NCI-H510A treated with DMSO at 0.1 percent for 48 hours (cell line): ENCODE measurements around the gene SRGAP1.

Experiments
- DNase-seq: peaks from one replicate; lab custom pipeline; 2025; lab: John Stamatoyannopoulos, UW

The SRGAP1 gene

DNA sequence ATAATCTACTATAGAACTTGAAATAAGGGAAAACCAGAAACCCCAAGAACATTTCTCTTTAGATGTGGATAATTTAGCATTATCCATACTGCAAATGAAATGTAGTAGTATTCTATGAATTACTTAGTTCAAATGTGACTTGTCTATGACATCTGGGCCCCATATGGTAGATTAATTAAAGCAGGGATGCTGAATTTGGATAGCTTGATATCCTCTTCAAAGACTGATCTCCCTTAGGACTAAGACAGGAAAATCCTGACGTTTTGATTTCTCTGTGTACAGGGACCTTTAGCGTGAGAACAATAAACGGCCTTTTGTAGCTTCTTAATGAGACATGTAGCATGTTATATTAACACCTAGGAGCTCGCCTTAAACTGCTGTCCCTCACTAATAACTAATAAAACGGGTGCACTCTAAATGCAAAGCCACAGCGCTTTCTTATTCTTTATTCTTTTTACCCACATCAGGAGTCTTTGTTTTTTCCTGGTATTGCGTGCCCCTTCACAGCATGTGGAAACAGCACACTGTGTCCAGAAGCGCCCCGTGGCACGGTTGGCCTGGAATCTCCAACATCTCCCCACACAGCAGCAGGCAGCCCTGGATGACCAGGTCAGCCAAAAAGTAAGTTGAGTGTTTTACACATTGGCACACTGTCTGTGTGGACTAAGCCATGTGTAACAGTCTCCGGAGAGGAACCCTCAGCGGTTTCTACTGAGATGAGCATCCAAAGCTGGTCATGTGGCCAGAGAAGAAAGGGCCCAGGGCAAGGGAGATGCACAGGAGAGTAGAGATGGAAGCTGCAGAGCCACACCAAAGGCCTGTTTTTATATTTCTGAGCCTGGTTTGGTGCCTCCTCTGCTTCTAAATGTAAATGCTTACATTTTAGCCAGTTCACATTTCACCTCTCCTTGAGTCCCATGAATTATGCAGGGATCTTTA lies 93.1 kb downstream of the SRGAP1 start:
- no peak for DNase-seq

GRCh38 chr12:63940310-63941005 lies 96.0 kb downstream of the SRGAP1 start:
- no peak for DNase-seq

GRCh38 chr12:63941166-63941800 lies 96.8 kb downstream of the SRGAP1 start:
- no peak for DNase-seq

DNA sequence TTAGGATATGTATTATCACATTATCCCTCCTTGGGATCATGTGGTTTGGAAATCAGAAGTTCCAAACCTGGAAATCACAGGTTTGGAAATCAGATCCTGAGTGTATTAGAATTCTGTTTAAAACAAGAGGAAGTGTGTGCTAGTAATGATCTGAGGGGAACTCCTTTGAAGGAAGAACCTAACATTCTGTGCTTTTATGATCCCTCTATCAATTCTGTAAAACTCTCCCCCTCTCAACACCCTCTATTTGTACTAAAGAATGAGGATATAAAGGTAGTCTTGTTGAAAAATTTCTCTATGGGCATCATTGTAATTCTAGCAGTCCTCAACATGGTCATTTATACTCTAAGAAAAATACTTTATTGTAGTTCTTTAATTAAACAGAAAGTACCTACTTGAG lies 97.4 kb downstream of the SRGAP1 start:
- DNase-seq, result no peak

- DNase-seq, result no peak
These were observed 98.2 kb downstream of the SRGAP1 start for GRCh38 chr12:63942464-63943241.

DNA sequence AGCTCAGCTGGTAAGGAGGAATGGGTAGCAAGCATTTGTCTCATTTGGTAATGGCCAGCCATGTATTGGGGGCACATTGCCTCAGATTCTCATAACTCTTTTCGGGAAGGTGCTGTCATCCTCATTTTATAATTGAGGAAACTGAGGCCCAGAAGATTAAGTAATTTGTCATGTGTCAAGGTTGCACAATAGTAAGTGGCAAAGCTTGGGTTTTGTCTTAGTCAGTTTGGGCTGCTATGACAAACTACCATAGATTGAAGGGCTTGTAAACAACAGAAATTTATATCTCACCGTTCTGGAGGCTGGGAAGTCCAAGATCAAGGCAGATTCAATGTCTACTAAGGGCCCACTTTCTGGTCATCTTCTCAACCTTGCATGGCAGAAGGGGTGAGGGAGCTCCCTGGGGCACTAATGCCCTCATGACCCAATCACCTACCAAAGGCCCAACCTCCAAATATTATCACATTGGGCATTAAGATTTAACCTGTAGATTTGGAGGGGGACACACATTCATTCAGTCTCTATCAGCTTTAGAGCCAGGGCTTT lies 99.6 kb downstream of the SRGAP1 start:
- no peak for DNase-seq

- DNase-seq, result no peak
These were observed 100.2 kb downstream of the SRGAP1 start for GRCh38 chr12:63944586-63945228.

DNA sequence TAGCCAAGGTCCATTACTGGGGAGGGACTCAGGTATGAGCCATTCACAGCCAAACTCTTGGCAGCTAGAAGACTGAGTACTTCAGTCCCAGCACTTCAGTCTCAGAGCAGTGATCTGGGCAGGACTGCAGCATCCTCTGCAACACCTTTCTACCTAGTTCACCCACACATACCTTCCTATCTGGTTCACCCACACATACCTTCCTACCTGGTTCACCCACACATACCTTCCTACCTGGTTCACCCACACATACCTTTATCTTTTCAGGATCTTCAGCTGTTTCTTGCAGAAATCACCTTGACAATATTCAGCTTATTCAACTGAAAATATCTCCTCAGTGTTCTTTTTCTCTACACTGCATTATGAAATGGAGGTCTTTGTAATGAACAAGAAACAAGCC lies 101.3 kb downstream of the SRGAP1 start:
- no peak for DNase-seq

DNA sequence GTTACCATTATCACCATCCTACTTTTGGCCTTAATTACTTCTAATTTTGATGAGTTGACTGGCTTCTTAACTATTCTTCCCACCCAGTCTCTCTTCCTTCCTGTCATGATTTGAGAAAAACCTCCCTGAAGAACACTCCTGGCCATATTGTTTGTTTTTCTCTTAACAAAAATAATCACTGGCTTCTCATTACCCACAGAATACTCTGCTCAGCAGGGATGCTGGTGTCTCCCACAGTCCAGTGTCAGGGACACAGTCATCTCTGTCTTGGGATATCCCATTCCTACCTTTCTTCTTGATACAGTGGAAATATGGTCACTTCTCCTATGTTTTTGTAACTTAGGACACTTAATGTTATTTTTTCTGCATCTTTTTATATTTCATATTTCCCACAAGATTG lies 103.7 kb downstream of the SRGAP1 start:
- no peak for DNase-seq

GRCh38 chr12:63949902-63950301 lies 105.4 kb downstream of the SRGAP1 start:
- no peak for DNase-seq

DNA sequence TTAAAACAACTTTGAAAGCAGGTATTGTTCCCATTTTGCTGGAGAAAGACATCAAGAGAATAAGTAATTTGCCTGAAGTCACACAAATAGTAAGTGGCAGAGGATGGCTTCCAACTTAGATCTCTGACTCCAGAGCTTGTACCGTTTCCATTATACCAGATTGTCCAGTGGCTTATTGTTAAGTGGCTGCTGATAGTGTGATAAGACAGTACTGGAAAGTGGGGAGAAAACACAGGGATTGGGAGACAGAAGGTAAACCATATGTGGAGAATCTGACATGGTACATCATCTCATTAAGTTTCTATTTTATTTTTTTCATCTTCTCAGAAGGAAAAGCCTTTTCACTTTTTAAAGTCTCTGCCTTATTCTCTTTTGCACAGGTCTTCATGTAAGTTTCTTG lies 108.5 kb downstream of the SRGAP1 start:
- DNase-seq, result no peak

- DNase-seq, result no peak
These were observed 111.5 kb downstream of the SRGAP1 start for GRCh38 chr12:63955831-63956666.

DNA sequence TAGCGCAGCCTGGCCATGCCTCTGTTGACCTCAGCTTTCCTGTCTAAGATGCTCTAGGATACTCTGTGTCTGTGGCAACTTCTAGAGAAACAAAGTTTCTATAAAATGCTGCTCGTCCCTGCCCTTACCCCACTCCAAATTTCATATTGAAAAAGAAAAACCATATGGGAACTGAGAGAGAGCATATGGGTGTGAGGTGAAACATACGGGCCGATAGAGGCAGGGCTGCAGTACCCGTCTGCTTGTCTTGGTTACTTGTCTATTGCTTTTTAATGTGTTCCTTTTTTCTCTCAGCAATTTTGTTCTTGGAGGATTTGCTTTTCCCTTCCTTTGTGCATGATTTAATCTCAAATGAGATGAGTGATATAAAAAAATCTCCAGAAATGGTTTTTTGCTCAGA lies 113.0 kb downstream of the SRGAP1 start:
- no peak for DNase-seq

DNA sequence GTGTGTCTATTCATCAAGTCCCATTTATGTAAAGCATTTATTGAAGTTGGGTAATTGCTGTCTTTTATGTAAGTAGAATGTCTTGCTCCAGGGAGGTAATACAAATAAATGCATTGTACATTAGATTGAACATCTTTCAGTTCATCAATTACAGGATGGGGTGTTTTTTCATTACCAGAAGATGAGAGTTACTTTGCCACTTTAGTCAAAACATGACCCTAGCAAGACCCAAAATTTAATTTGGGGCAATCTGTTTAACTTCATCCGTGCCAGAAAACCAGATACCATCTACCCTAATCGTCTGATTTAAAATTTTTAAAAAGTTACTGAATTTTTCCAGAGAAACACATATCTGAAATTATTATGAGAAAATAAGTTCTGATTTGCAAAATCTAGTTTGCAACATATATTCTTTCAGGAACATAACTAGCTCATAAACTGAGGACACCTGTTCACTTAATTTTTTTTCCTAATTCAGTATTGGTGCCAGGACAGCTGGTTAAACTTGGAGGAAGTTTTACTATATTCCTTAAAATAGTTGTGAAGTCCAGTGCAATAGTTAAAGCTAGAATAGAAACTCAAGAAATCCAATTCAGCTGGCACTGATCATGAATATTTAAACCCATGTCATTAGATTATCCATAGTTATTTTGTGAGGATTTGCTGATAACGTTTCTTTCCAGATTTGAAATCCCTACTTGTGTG lies 114.5 kb downstream of the SRGAP1 start:
- no peak for DNase-seq

GRCh38 chr12:63961048-63961447 lies 116.5 kb downstream of the SRGAP1 start:
- DNase-seq, result no peak

DNA sequence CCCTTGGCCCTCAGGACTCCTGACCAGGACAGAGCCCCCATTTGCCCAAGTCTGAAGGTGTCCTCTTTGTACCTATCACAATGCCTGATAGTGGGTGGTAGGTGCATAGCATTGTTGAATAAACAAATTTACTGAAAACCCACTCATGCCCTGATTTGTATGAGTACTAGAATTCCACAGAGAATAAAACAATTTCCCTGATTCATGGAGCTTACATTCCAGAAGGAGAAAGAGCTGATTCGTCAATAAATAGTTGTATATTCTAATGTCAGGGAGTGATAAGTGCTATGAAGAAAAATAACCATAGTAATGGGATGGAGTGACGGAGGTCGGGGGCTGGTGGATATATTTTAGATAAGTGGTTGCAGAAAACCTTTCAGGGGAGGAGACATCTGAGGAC lies 117.0 kb downstream of the SRGAP1 start:
- no peak for DNase-seq

DNA sequence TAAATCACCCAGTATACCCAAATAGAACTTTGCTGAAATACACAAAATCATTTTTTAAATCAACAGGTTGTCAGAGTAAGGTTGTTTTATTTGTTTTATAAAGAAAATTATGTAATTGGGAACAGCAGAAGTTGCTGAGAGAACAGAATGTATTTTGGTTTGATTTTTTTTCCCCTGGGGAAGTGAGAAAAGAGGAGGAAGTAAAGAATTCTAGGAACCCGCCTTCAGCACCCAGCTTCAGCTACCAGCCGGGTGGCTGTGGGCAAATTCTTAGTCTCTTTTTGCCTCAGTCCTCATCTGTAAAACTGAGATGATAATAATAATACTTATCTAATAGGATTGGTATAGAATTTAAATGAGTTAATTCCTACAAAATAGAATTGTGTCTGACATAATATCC lies 119.4 kb downstream of the SRGAP1 start:
- no peak for DNase-seq

GRCh38 chr12:63964301-63964700 lies 119.8 kb downstream of the SRGAP1 start:
- no peak for DNase-seq

- no peak for DNase-seq
These were observed 121.6 kb downstream of the SRGAP1 start for GRCh38 chr12:63965936-63966605.
